ENCODE results near the gene MRGPRD.

The MRGPRD gene

GRCh38 chr11:68965901-68966853 lies 14.6 kb downstream of the MRGPRD start:
- TF ChIP-seq POLR2AphosphoS5 (IDR thresholded peaks at IDR 0.05; ENCODE audit: low read depth, low read length) (no peak), FOXP2 (optimal IDR thresholded peaks at IDR 0.05; ENCODE audit: borderline replicate concordance, extremely low read depth, extremely low read length, insufficient read depth) (no peak), TAF1 (IDR thresholded peaks at IDR 0.05; ENCODE audit: borderline replicate concordance, insufficient read depth, low read length) (no peak), SIN3A (IDR thresholded peaks at IDR 0.05; ENCODE audit: borderline replicate concordance, insufficient read depth, low read length) (no peak)
- TF ChIP-seq, protein P1, sequence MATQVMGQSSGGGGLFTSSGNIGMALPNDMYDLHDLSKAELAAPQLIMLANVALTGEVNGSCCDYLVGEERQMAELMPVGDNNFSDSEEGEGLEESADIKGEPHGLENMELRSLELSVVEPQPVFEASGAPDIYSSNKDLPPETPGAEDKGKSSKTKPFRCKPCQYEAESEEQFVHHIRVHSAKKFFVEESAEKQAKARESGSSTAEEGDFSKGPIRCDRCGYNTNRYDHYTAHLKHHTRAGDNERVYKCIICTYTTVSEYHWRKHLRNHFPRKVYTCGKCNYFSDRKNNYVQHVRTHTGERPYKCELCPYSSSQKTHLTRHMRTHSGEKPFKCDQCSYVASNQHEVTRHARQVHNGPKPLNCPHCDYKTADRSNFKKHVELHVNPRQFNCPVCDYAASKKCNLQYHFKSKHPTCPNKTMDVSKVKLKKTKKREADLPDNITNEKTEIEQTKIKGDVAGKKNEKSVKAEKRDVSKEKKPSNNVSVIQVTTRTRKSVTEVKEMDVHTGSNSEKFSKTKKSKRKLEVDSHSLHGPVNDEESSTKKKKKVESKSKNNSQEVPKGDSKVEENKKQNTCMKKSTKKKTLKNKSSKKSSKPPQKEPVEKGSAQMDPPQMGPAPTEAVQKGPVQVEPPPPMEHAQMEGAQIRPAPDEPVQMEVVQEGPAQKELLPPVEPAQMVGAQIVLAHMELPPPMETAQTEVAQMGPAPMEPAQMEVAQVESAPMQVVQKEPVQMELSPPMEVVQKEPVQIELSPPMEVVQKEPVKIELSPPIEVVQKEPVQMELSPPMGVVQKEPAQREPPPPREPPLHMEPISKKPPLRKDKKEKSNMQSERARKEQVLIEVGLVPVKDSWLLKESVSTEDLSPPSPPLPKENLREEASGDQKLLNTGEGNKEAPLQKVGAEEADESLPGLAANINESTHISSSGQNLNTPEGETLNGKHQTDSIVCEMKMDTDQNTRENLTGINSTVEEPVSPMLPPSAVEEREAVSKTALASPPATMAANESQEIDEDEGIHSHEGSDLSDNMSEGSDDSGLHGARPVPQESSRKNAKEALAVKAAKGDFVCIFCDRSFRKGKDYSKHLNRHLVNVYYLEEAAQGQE (IDR thresholded peaks at IDR 0.05; ENCODE audit: insufficient read depth in 1 of 2, low read depth in 2 of 2, low read length in 2 of 2), result no peak

GRCh38 chr11:68963779-68964178 lies 17.0 kb downstream of the MRGPRD start:
- no peak for TF ChIP-seq POLR2AphosphoS5 (IDR thresholded peaks at IDR 0.05; ENCODE audit: low read depth, low read length)
- TF ChIP-seq, protein P1 (IDR thresholded peaks at IDR 0.05; ENCODE audit: insufficient read depth in 1 of 2, low read depth in 2 of 2, low read length in 2 of 2), result no peak

DNA sequence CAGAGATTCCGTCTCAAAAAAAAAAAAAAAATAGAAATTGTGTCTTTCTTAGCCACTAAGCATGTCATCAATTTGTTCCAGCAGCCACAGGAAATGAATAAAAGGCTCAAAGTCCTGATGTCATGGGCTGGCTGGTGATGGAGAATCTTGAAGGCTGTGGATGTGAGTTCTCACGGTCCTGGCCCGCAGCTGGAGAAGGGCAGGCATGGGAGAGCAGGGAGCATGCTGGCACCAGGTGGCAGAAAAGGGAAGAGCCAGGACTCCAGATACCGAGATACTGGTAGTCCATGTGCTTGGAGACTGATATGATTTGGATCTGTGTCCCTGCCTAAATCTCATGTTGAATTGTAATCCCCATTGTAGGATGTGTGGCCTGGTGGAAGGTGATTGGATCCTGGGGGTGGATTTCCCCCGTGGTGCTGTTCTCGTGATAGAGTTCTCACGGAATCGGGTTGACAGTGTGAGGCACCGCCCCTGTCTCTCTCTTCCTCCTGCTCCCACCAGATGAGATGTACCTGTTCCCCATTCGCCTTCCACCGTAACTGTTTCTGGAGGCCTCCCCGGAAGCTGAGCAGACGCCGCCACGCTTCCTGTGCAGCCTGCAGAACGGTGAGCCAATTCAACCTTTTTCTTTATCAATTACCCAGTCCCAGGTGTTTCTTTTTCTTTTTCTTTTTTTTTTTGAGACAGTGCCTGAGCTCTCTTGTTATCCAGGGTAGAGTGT lies 18.1 kb downstream of the MRGPRD start:
- TF ChIP-seq FOXP2 (optimal IDR thresholded peaks at IDR 0.05; ENCODE audit: borderline replicate concordance, extremely low read depth, extremely low read length, insufficient read depth), result no peak
- no peak for TF ChIP-seq POLR2AphosphoS5 (IDR thresholded peaks at IDR 0.05; ENCODE audit: low read depth, low read length)
- TF ChIP-seq, protein P1 (IDR thresholded peaks at IDR 0.05; ENCODE audit: insufficient read depth in 1 of 2, low read depth in 2 of 2, low read length in 2 of 2), result no peak
- TF ChIP-seq SIN3A (IDR thresholded peaks at IDR 0.05; ENCODE audit: borderline replicate concordance, insufficient read depth, low read length), result no peak
- no peak for TF ChIP-seq TAF1 (IDR thresholded peaks at IDR 0.05; ENCODE audit: borderline replicate concordance, insufficient read depth, low read length)

DNA sequence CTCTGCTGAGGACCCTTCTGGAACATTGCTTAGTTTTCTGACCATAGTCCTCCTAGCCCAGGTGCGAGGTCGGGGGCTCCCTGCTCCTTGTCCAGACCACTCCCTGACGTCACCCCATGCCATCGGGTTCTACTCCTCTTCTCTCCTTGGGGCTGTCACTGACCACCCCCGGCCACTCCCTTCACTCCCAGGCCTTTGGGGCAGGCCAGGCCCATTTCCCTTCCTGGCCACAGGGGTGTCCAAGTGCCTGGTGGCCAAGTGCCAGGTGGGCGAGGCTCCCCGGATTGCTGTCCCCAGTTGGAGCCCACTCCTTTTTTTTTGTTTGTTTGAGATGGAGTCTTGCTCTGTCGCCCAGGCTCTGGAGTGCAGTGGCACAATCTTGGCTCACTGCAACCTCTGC lies 19.5 kb downstream of the MRGPRD start:
- TF ChIP-seq FOXP2 (optimal IDR thresholded peaks at IDR 0.05; ENCODE audit: borderline replicate concordance, extremely low read depth, extremely low read length, insufficient read depth), result no peak

- TF ChIP-seq TAF1 (IDR thresholded peaks at IDR 0.05; ENCODE audit: borderline replicate concordance, insufficient read depth, low read length) (no peak), SIN3A (IDR thresholded peaks at IDR 0.05; ENCODE audit: borderline replicate concordance, insufficient read depth, low read length) (no peak), FOXP2 (optimal IDR thresholded peaks at IDR 0.05; ENCODE audit: borderline replicate concordance, extremely low read depth, extremely low read length, insufficient read depth) (no peak), POLR2AphosphoS5 (IDR thresholded peaks at IDR 0.05; ENCODE audit: low read depth, low read length) (no peak)
- TF ChIP-seq, protein P1 (IDR thresholded peaks at IDR 0.05; ENCODE audit: insufficient read depth in 1 of 2, low read depth in 2 of 2, low read length in 2 of 2), result no peak
These were observed 20.3 kb downstream of the MRGPRD start for GRCh38 chr11:68960294-68961071.

Measured in PFSK-1 (cell line).